Measurements from ENCODE around the gene A2M.

- TF ChIP-seq CTCF (IDR thresholded peaks at IDR 0.05 in 2 of 3, conservative IDR thresholded peaks at IDR 0.05 in 1 of 3; ENCODE audit: control insufficient read depth in 2 of 3, extremely low read depth in 1 of 3, insufficient read depth in 1 of 3, low read depth in 3 of 3, low read length in 3 of 3) (no peak), WRNIP1 (IDR thresholded peaks at IDR 0.05; ENCODE audit: borderline replicate concordance, low read depth, low read length) (no peak)
Observed at GRCh38 chr12:9022592-9022991, 93.1 kb downstream of the A2M start.
